ENCODE data around the gene NRDE2.

The NRDE2 gene

GRCh38 chr14:90274019-90274418 lies 57.7 kb downstream of the NRDE2 start:
- H3K4me3 ChIP-seq (ENCODE audit: low read depth, low read length) = no peak overlapping the region
- no peak for TF ChIP-seq CTCF (IDR thresholded peaks at IDR 0.05; ENCODE audit: low read depth, low read length)

- H3K4me3 ChIP-seq (ENCODE audit: low read depth, low read length) = no peak overlapping the region
- TF ChIP-seq CTCF (IDR thresholded peaks at IDR 0.05; ENCODE audit: low read depth, low read length) = no peak
Observed at GRCh38 chr14:90273532-90273931, 58.2 kb downstream of the NRDE2 start.

- no peak overlapping the region for H3K4me3 ChIP-seq (ENCODE audit: low read depth, low read length)
- no peak for TF ChIP-seq CTCF (IDR thresholded peaks at IDR 0.05; ENCODE audit: low read depth, low read length)
Observed at GRCh38 chr14:90272523-90272922, 59.2 kb downstream of the NRDE2 start.

GRCh38 chr14:90268420-90268819 lies 63.3 kb downstream of the NRDE2 start:
- TF ChIP-seq CTCF (IDR thresholded peaks at IDR 0.05; ENCODE audit: low read depth, low read length) = no peak
- no peak overlapping the region for H3K4me3 ChIP-seq (ENCODE audit: low read depth, low read length)

- no peak overlapping the region for H3K4me3 ChIP-seq (ENCODE audit: low read depth, low read length)
- TF ChIP-seq CTCF (IDR thresholded peaks at IDR 0.05; ENCODE audit: low read depth, low read length) = no peak
Observed at GRCh38 chr14:90266441-90267154, 65.1 kb downstream of the NRDE2 start.

GRCh38 chr14:90263748-90264449 lies 67.8 kb downstream of the NRDE2 start:
- TF ChIP-seq CTCF (IDR thresholded peaks at IDR 0.05; ENCODE audit: low read depth, low read length) = no peak
- no peak overlapping the region for H3K4me3 ChIP-seq (ENCODE audit: low read depth, low read length)

All from WI38 (cell line).